NCI-H1417 treated with DMSO at 0.1 percent for 48 hours (cell line): ENCODE measurements around the gene MSMP.
A peak's percentile ranks its signal among the peaks of the same experiment; 100 is the strongest.

Experiments used
- DNase-seq: peaks from one replicate; lab custom pipeline; 2025; lab: John Stamatoyannopoulos, UW

Gene MSMP

DNA sequence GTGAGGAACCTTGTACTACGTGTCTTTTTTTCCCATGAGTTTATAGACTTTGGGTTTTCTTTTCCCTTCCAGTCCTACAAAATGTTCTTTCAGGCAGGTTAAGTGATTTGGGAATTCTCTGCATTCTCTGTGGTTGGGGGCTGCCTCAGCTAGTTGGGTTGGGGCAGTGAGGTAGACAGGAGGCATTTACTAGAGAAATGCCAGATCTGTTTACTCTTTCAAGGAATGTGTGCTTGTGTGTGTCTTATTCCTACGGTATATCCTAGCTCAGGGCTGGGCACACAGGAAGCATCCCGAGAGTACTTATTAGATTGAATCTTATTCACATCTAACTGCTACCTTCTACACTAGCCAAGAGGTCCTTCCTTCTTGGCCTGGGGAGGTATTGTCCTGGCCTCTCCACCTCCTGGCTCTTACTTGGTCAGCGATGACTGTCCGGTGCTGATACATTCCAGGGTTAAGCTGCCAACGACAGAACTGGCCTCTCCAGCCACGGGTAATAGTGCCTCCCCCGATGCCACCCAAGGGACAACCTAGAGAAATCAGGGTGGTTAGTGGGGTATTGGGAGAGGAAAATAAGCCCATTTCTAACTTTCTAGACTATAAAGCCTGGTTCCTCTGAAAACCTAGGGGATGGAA lies 10.1 kb downstream of the MSMP start:
- no peak for DNase-seq

DNA sequence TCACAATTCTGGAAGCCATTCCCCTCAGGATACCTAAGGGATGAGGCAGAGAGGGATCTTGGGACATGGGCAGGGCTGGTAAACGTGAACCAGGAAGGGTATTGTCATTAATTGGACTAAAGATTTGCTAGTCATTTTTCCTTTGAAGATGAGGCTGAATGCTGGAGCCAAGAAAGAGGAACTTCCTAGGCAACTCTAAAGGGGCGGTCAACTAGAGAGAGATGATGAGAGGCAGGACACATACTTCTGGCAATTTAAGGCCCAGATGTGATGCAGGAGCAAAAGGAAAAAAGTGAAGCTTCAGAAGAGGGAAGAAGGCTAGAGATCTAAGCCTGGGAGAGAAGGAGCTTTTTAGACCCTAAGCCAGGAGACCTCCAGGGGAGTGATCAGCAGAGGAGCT lies 10.6 kb downstream of the MSMP start:
- no peak for DNase-seq

DNA sequence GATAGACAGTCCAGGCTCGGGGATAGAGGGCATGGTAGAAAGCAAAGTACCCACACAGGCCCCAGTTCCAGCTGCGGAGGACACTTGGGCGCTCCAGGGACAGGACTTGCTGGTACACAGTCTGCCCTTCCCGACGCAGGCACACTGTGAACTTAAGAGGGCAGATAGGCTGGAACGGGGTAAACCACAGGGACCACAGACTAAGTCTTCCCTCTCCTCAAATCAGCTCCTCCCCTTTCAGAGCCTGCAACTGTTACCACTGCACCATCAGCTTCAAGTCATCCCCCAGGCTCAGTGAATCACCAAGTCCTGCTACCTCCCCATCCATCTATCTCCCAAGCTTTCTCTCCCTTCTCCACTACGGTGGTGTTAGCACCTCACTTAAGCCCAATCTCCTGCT lies 12.3 kb downstream of the MSMP start:
- no peak for DNase-seq

DNA sequence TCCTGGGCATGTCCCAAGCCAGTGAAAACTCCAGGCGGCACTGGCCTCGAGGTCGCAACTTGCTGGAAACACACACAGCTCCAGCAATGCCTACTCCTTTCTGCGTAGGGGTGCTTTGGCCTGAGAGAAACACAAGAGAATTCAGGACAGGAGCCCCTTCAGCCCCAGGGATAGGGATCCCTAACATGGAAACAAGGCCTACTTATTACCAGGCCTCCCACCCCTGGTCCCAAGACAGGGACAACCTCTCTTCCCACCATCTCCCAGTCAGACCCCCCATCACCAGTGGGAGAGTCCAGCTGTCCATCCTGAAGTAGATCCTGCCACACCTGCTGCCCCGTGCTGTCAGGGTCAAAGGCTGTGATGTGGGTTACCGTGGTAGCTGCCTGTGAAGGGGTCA lies 13.8 kb downstream of the MSMP start:
- DNase-seq = no peak

DNA sequence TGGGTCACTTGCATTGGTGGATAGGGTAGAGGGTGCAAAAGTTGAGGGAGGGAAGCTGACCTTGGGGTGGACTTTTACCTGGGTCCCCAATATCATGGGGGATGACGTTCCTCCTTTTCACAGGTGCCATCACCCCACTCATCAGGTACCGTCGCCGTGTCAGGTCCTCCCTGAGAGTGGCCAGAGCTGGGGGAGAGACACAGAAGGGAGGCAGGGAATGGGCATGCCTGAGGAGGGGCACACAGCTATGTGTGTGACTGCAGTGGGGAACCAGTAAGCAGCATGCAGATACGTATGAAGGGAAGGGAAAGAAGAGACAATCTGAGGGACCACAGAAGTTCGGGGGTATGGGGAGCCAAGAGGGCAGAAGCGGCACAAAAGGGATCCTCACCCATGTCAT lies 15.2 kb downstream of the MSMP start:
- DNase-seq = no peak

DNA sequence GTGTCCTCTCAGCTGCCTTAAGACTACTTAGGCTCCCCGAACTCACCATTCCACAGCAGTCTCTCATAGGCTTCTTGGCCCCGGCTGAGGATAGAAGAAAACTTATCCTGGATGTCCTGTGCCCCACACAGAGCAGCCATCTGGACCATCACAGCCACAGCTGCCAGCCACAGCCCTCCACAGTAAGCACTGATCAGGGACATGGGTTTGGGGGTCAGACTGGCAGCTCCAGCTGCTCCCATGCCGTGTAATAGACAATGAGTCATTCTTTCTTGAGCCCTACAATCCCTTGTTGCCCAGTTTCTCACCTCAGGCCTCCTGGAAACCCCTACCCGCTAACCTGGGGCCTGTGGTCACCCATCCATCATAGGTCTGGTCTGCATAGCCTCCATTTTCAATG lies 15.9 kb downstream of the MSMP start:
- DNase-seq = no peak

DNA sequence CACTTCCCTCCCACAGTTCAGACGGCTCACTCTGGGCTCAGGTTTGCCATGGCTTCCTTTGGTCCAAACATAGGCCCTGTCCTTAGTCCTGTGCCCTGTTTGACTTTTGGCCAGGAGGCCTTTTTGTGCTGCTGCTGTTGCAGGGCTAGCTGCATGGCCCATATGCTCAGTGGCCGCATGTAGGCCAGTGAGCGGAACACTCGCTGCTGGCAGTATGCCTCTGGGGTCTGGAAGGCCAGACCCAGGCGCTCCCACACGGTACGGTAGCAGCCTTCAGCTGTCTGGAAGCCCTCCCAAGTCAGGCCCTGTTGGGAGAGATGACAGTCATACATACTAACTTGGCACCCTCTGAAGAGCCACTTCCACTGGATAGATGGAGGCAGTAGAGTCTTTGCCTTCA lies 16.9 kb downstream of the MSMP start:
- no peak for DNase-seq

DNA sequence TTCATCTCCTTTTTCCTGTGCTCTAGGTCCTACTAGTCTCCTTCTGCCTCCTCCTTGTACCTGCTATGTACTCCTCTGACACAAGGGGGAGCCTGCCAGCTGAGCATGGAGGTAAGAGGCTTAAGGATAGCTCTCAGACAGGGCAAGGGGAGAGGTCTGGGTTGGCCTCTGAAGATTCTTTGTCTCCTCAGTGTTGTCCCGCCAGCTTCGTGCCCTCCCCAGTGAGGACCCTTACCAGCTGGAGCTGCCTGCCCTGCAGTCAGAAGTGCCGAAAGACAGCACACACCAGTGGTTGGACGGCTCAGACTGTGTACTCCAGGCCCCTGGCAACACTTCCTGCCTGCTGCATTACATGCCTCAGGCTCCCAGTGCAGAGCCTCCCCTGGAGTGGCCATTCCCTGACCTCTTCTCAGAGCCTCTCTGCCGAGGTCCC lies 17.9 kb downstream of the MSMP start:
- DNase-seq = no peak

DNA sequence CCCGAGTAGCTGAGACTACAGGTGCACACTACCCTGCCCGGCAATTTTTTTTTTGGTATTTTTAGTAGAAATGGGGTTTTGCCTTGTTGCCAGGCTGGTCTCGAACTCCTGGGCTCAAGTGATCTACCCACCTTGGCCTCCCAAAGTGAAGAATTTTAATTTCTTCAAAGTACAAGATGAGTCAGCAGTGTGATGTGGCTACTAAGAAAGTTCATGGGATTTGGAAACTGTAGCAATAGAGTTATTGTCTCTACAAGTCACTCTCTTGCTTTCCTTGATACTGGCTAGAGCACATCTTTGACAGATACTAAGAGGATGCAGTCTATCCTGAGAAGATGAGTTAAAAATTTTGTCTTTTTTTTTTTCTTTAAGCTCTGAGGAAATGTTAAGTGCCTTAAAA lies 20.0 kb downstream of the MSMP start:
- DNase-seq = no peak

DNA sequence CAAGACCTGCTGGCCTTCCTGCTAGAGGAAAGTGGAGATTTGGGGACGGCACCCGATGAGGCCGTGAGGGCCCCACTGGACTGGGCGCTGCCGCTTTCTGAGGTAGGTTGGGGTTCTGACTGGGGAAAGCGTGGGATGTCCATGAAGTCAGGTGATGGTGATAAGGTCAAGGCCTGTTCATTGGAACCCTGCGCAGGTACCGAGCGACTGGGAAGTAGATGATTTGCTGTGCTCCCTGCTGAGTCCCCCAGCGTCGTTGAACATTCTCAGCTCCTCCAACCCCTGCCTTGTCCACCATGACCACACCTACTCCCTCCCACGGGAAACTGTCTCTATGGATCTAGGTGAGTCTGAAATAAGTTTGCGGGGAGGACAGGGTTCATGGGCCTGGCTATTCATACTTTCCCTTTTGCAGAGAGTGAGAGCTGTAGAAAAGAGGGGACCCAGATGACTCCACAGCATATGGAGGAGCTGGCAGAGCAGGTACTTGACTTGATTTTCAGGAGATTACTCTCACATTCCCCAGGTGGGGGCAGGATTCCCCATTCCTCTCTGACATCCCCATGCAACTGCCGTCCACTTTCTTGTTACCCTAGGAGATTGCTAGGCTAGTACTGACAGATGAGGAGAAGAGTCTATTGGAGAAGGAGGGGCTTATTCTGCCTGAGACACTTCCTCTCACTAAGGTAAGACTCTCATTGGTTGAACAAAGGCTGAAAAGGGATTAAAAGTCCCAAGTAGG lies 21.1 kb downstream of the MSMP start:
- DNase-seq = no peak

DNA sequence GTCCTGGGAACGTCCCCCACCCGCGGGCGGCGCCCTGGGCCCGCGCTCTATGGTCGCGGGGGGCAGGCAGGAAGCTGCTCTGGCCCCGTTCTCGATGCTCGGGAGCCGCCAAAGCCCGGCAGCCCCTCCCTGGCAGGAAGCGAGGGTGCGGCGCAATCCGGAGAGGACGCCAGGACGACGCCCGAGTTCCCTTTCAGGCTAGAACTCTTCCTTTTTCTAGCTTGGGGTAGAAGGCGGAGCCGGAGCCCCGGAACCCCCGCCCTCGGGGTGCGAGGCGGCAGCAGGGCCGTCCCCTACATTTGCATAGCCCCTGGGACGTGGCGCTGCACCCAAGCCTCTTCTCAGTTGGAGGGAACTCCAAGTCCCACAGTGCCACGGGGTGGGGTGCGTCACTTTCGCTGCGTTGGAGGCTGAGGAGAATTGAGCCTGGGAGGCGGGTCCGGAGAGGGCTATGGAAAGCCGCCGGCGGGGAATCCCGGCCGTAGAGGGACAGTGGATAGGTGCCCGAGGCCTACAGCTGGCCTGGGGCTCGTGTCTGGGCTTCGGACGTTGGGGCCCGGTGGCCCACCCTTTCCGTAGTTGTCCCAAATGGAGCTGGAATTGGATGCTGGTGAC lies 21.8 kb downstream of the MSMP start, which contains the start of the genes CREB3 and TLN1:
TSS of gene CREB3 (plus strand) at position 482 of the 615 bp plus-strand sequence. CDS start at position 589, 107 bp downstream.
TSS of gene TLN1 (minus strand) at position 11 of the 615 bp plus-strand sequence. CDS start 6,501 bp downstream, outside the sequence.
- peak; percentile 65 for DNase-seq

DNA sequence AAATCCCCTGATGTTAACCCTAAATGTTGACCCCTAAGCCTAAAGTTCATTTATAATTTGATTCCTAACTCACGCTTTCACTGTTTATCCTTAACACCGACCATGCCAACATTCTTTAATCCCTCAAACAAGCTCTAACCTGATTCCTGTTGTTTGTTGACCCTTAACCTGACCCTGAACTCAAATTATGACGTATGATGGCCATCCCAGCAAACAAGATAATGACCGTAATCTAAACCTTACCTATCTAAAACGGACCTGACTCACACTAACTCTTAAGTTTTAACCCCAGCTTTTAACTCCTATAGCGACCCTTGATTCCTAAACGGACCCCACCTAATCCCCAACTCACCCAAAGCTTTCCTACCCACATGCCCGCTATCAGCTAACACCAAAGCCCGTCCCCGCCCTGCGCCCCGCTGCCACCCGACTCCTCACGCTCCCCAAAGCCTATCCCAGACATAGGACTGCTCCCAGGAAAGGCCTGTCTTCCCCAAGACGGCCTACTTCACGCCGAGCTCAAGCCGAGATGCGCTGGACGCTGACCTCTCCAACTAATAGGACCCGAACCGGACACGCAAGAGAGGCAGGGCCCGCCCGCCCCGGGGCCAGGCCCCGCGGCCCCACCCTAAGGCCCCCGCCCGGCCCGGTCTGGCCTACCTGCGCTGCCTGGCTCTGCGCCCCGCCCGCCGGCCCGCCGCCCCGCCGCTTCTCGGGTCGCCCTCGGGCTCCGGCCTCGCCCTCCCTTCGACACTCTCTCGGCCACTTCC lies 22.5 kb downstream of the MSMP start:
- no peak for DNase-seq

DNA sequence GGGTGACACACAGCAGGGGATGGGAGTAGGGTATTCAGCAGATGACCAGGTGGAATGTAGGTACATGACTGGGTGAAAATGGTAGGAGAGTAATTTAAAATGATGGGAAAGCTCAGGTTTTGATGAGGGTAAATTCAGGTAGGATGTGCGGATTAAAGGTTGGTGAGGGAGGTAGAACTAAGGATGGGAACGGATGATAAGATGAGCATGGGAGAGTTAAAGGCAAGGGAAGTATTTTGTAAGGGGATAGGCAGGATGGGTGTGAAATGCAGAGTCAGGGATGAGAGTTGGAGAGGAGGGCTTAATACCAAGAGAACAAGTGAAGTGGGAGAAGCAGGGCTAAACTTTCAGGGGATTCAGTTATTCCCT lies 23.6 kb downstream of the MSMP start:
- DNase-seq = no peak

DNA sequence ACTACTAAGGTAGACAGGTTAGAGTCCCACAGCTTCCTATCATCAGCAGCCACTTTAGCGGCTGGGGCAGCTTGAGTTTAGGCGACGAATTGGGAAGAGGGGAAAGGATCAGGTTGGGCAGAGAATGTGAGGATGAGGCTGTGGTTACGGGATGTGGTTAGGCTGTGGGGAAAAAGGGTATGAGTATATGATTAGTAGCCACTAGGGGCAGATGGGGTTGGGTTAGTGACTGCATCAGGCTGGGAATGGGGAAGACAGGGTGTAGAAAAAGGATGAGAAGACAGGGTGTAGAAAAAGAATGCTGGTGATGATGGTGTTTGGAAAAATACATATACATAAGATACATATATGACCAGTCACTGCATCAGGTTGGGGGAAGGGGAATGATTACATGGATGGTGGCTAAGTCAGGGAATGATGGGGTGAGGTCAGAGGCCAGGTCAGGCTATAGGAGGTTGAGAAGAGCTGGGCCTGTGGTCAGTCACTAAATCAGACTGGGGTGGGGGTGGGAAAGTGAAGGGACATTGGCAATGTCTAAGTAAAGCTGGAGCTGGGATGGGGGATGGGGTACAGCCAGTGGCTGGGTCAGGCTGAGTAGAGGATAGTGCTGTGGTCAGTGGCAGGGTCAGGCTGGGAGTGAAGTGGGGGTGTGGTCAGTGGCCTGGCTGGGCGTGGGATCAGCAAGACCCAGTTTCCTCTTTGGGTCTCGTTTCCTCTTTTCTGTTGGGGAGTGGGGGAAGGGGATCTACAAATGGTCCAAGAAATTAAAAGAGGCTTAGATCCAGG lies 24.2 kb downstream of the MSMP start:
- no peak for DNase-seq

DNA sequence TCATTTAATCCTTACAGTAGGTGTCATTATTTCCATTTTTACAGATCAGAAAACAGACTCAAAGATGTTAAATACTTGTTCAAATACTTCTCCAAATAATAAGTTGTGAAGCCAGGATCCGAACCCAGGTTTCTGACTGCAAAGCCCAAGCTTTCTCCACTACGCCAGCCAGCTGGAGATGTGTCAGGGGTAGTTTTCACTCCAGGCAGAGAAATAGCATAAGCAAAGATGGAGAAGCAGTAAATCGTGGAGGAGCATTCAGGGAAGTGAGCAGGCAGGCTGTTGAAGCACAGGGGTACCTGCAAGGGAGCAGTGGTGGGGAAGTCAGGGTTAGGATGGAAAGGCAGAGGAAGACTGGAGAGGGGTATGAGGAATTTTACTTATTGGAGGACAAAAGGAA lies 25.0 kb downstream of the MSMP start:
- no peak for DNase-seq

DNA sequence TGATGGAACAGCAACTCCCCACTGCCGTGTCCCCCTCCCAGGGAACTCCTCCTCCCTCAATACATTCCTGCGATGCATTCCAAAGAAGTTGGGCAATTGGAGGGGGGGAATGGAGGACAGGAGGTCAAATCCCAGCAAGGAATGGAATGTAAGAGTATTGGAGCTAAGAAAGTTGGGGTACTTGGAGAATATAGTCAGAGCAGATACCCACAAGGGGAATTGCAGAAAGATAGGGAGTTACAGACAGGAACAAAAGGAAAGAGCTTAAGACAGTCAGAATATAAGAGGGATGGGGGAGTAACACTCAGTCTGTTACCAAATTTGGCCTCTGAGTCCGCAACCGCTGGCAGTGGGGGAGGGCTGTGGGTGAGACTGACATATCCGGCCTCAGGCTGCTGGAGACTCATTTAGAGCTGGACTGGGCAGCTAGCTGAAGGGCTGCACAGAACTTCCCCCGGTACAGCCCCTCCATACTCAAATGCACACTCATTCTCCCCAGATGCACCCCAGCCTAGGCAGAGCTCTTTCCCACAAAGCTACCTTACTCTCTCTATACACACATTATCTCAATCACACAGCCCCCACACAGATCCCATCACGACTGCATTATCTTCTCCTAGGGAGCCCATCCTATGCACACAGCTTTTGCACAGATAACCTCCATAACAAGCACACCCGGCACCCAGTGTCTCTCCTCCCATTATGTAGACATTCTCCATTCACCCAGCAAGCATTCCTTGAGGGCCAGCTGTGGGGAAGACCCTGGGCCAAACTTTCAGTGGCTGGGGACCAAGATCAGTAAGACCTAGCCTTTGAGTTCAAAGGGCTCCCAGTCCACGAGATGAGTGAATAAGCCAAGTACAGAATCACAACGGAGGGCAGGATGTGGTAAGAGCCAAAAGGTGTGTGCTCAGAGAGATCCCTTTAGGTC lies 25.8 kb downstream of the MSMP start:
- no peak for DNase-seq

DNA sequence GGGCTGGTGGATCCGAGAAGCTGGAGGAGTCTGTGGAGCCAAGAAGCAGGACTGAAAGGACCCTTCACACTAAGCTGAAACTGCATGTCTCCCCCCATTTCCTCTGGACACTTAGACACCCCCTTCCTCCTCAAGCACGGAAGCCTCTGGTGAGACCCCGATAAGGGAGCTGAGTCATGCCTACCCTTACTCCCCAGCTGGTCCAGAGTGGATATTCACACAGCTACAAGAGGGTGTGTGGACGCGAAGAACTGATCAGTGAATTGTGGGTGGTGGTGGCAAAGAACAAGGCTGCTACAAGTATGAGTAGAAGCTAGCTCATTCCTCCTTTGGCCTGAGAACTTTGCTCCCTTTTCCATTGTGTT lies 26.4 kb downstream of the MSMP start:
- no peak for DNase-seq

DNA sequence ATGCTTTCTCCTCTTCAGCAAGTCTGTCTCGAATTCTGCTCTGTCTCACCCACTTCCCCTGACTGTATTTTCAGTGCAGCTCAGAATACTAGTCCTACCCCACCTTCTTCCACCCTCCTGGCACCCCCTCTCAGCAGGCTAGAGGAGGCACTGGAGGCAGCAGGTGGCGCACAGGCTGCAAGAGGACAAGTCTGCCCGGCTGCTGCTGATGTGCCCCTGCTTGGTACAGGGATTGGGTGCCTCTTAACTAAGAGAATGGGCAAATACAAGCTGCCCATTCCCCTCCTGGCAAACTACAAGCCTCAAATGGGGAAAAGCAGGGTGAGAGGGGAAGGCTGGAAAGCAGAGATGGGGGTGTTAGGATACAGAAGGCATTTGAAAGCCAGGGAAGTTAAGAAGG lies 27.1 kb downstream of the MSMP start:
- DNase-seq = no peak

DNA sequence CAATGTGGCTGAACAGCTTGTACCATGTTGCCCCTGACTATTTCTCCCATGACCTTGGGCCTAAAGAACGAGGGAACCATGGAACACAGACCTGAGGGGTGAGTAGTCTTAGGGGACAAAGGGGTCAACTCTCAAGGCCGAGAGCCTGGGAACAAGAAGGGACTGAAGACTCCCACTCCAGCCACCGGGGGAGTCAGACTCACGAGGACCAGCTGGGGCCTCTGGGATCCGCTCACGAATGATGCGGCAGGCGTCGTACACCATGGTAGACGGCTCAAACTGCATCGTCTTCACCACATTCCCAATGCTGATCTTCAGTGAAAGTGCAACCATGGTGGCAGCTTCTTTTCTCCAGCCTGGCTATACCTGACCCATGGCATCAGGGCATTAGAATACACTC lies 28.7 kb downstream of the MSMP start:
- DNase-seq = no peak

DNA sequence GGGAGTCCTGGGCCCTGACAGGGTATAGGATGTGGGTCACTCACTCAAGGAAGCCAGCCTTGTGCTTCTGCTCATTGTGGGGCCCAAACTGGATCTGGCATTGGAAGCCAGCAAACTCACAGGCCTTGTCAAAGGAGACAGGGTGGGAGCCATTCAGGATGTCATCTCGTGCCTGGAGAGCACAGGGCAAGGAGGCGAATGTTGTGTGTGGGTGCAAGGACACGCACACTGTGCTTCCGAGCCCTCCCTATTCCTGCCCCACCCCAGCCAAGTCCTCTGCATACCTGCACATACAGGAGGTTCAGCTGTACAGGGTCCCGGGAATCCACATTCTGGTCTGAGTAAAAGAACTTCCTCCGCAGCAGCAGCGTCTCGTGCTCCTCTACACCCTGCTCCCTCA lies 30.2 kb downstream of the MSMP start:
- DNase-seq = no peak

DNA sequence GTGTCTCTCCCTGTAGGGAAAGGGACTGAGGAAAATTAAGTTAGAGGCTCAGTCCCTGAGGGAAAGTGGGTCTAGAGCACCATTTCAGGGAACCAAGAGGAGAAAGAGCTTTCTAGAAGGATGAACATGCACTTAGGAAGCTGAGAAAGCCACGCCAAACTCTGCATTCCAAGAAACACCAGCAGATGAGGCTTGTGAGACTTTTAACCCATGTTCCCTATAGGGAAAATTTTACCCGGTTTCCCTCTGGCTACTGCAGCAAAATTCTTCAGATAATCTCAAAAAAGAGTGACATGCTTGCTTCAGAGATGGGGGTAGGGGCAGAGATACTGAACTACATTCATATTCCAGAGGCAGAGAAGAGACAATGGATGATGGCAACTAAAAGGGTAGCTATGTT lies 30.6 kb downstream of the MSMP start:
- DNase-seq = no peak
